KOPT-K1 (cell line): Measurements from ENCODE around the gene PGM5.
"Not testable (repeated sequence)": the region's sequence is repeated elsewhere in the genome, so short reads cannot be mapped to it uniquely, and the experiment has no call there.

Source experiments
- H3K27ac ChIP-seq: fragments of 200-600 bp; sonication (generic); 2 replicates; pipeline ENCODE4 v1.5.1; 2016; ENCODE audit warnings: antibody characterized with exemption, mild to moderate bottlenecking, low read depth, low read length; ENCODE audit not compliant: poor library complexity, severe bottlenecking
- H3K36me3 ChIP-seq: fragments of 200-600 bp; sonication (generic); 2 replicates; pipeline ENCODE4 v1.5.1; 2017; ENCODE audit warnings: antibody characterized with exemption, mild to moderate bottlenecking, low read length, moderate library complexity; ENCODE audit not compliant: insufficient read depth
- H3K9me3 ChIP-seq: fragments of 200-600 bp; sonication (generic); 2 replicates; pipeline ENCODE4 v1.5.1; 2017; ENCODE audit warnings: antibody characterized with exemption, low read length, mild to moderate bottlenecking; ENCODE audit not compliant: insufficient read depth, poor library complexity, severe bottlenecking

PGM5 gene

GRCh38 chr9:68343992-68344391, 12.4 kb upstream of the PGM5 start:
- not testable (repeated sequence) for H3K36me3 ChIP-seq, H3K9me3 ChIP-seq

DNA sequence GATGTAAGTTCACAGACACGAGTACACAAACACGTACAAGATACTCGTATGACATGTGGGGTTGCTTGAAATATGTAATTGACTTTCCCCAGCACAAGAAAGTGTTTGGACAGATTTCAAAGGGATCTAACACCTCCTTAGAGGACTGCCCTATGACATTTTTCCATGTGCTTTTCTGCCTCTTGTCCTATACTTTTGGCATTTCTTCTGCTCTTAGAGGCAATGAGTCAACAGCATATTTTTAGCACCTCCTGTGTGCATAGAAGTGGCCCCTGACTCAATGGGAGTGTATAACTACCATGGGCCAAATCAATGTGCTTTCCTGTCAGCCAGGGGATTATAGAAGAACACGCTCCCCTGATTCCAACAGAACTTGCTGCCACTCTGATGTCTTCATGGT, 4.7 kb upstream of the PGM5 start:
- H3K27ac ChIP-seq, H3K36me3 ChIP-seq, H3K9me3 ChIP-seq: not testable (repeated sequence)

More at GRCh38 chr9:68343992-68344391, 12.4 kb upstream of the PGM5 start:
- H3K27ac ChIP-seq = not testable (repeated sequence)

GRCh38 chr9:68355993-68356379, 425 bp upstream of the PGM5 start:
- not testable (repeated sequence) for H3K27ac ChIP-seq, H3K36me3 ChIP-seq, H3K9me3 ChIP-seq

- not testable (repeated sequence) for H3K9me3 ChIP-seq, H3K36me3 ChIP-seq, H3K27ac ChIP-seq
Measured at GRCh38 chr9:68357119-68357714, 806 bp downstream of the PGM5 start.

DNA sequence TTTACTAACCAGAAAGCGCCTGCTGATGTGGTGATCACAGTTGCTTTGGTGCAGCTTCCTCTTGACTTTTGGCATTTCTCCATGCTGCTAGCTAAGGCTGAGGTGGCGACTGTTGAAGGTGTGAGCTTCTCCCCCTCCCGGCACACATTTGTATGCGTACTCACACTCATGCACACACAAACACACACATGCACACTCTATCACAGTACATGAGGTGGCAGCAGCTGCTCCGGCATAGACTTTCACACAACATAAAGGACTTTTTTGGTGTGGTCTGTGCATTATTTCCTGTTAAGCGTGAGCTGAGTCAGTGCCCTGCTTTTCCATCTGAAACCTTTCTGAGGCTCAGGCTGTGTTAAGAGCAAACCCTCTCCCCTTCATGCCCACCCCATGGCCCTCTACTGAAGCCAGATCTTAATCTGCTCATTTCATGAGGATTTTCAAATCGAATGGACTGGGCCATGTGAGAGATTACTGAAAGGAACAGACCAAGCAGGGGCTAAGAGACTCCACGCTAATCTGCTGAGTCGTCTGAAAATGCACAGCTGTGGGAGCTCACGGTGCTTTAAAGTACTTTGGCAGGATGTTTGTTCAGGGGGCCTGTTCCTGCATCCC, 10.6 kb downstream of the PGM5 start:
- H3K36me3 ChIP-seq, H3K27ac ChIP-seq, H3K9me3 ChIP-seq: not testable (repeated sequence)

DNA sequence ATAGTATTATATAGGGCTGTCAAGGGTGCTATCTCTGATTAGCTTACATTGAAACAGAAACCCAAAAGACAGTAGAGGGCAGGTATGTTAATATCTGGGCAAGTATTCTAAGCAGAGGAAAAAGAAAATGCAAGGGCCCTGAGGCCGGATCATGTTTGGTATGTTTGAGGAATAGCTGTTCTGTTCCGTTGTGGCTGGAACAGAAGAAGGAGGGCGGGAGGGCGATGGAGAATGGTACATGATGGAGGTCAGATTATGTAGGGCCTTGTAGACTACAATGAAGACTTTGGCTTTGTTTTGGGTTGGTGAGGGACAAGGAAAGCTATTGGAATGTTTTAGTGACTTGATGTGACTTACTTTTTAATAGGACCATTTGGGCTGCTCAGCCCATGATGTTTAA, 19.4 kb downstream of the PGM5 start:
- not testable (repeated sequence) for H3K9me3 ChIP-seq, H3K27ac ChIP-seq, H3K36me3 ChIP-seq

DNA sequence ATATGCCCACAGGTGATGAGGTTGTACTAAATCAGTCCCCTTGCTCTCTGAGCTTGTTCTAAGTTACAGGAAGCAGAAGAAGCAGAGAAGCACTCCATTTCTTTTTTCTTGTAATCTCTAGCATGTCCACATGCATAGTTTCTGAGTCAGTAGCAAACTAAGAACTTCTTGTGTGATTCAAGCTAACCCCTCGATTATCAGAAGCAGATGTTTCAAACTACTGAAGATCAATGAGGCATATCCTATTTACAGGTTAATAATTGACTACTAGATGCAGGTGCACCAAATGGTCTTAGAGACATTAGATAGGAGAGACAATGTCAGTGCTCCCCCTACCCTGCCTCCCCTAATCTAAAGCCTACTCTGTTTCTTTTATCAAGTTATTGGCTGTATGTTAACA, 21.3 kb downstream of the PGM5 start:
- H3K36me3 ChIP-seq, H3K27ac ChIP-seq, H3K9me3 ChIP-seq: not testable (repeated sequence)

DNA sequence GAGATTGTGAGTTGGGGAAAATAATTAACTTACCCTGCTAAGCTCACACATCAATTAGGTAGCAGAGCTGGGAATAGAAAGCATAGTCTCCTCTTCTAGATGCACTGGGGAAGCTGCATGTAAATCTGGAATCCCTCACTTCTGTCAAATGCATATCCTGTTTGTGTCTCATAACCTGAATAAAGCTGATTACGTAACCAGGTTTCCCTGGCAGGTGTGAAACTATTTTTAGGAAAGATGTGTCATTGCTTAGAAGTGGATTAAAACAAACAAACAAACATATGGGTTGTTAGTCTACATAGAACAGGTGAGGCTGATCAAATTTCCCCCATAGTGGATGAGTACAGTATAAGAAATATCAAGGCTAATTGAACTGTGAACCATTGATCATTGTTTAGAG, 27.5 kb downstream of the PGM5 start:
- H3K36me3 ChIP-seq, H3K9me3 ChIP-seq, H3K27ac ChIP-seq: not testable (repeated sequence)

- H3K27ac ChIP-seq, H3K9me3 ChIP-seq, H3K36me3 ChIP-seq: not testable (repeated sequence)
Measured at GRCh38 chr9:68389558-68389957, 33.1 kb downstream of the PGM5 start.

GRCh38 chr9:68390737-68391136, 34.3 kb downstream of the PGM5 start:
- H3K9me3 ChIP-seq, H3K36me3 ChIP-seq, H3K27ac ChIP-seq: not testable (repeated sequence)

DNA sequence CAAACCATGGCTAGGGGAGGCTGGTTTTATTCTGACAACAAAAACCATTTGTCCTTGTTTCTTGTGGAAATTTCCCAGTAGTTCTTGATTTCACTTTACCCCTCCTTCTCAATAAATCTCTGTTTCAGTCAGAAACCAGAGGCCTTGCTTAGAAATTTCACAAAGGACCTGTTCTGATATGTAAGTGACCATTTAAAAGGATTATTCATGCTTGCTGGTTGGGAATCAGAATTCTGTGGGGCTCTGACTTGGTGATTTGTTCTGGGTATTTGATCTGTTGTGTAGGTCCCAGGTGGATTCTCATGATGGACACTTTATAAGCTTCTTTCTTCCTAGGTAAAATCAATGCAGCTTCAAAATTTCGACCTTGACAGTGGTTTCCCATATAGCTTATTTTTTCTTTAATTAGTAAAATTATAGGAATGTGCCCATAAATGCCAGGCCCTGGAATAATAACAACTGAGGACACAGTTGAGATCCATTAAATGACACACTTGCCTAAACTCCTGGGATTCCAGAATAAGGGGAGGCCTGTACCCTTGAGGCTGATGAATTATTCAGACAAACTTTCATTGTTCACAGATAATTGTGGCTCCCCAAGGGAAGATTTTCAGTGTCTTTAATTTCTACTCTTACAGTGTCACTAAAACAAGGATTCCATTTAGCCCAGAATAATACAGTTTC, 40.1 kb downstream of the PGM5 start:
- H3K36me3 ChIP-seq, H3K27ac ChIP-seq: not testable (repeated sequence)

DNA sequence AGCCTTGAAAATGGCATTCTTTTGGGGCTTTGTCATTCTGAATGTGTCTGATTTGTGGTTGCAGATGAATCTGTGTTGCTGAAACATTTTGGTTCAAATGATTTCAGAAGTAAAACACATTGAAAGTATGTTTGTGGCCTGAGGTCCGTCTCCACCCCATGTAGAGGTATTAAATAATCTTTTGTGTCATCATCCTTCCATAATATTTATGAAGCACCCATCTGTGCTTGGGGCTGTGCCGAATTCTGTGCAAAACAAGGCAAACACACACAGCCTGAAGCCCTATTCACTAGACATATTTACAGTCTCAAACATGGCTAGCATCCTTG, 40.6 kb downstream of the PGM5 start:
- not testable (repeated sequence) for H3K27ac ChIP-seq, H3K36me3 ChIP-seq, H3K9me3 ChIP-seq

More for the DNA sequence above, 40.1 kb downstream of the PGM5 start:
- not testable (repeated sequence) for H3K9me3 ChIP-seq

- H3K27ac ChIP-seq, H3K9me3 ChIP-seq, H3K36me3 ChIP-seq: not testable (repeated sequence)
Measured at GRCh38 chr9:68397796-68398195, 41.4 kb downstream of the PGM5 start.

- not testable (repeated sequence) for H3K9me3 ChIP-seq, H3K36me3 ChIP-seq, H3K27ac ChIP-seq
Measured at GRCh38 chr9:68398324-68398723, 41.9 kb downstream of the PGM5 start.

- H3K36me3 ChIP-seq, H3K27ac ChIP-seq, H3K9me3 ChIP-seq: not testable (repeated sequence)
Measured at GRCh38 chr9:68404421-68405185, 48.2 kb downstream of the PGM5 start.

GRCh38 chr9:68411865-68412264, 55.5 kb downstream of the PGM5 start:
- not testable (repeated sequence) for H3K36me3 ChIP-seq, H3K27ac ChIP-seq, H3K9me3 ChIP-seq
